Ectodermal cell (in vitro differentiated cells): ENCODE results near the gene CXCR3.
"Not testable (repeated sequence)": the region's sequence is repeated elsewhere in the genome, so short reads cannot be mapped to it uniquely, and the experiment has no call there.

Source experiments
- H3K27ac ChIP-seq: 2 replicates; pipeline ENCODE4 v1.7.0; 2013; ENCODE audit warnings: mild to moderate bottlenecking, low read depth, low read length; ENCODE audit not compliant: insufficient read depth, poor library complexity, severe bottlenecking
- H3K27me3 ChIP-seq: 2 replicates; pipeline ENCODE4 v1.7.0; 2013; ENCODE audit warnings: mild to moderate bottlenecking, low read length; ENCODE audit not compliant: insufficient read depth, control insufficient read depth, poor library complexity, severe bottlenecking
- H3K36me3 ChIP-seq: one replicate; pipeline ENCODE4 v1.7.0; 2013; ENCODE audit warnings: low read length; ENCODE audit not compliant: control insufficient read depth, insufficient read depth
- H3K4me1 ChIP-seq: one replicate; pipeline ENCODE4 v1.7.0; 2013; ENCODE audit warnings: low read length; ENCODE audit not compliant: control insufficient read depth, insufficient read depth
- H3K4me3 ChIP-seq: 2 replicates; pipeline ENCODE4 v1.7.0; 2013; ENCODE audit warnings: low read depth, low read length, control low read depth; ENCODE audit not compliant: insufficient read depth
- H3K9me3 ChIP-seq: 2 replicates; pipeline ENCODE4 v1.7.0; 2013; ENCODE audit warnings: mild to moderate bottlenecking, low read length, moderate library complexity; ENCODE audit not compliant: control insufficient read depth
- WGBS, 2 experiments: methylation state at CpG; one replicate each; pipeline ENCODE4 v1.1.7; 2013; ENCODE audit warnings: missing lambda C conversion rate in 2 of 2; 5-methylcytosine and 5-hydroxymethylcytosine counted together

Gene CXCR3

DNA sequence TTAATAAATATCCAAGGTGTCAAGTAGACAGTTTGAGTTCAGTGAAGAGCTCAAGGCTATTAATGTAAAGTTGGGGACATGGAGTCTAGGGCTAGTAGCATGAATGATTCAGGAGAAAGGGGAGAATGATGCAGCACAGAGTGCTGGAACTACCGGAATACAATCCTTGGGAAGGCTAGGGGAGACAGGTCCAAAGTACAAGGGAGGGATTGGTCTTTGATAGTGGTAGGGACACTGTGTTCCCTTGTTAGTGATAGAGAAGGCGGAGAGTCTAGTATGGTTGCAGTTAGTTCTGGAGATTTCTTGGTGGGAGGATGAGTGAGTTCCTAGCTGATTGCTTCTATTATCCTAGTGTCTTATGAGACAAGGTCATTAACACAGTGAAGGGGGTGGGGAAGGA, 31.4 kb downstream of the CXCR3 start:
- 95 to 96% methylated on average over 2 of the region's 2 CpGs for WGBS, 2 experiments
- Histone ChIP-seq H3K36me3 (no peaks in the 10 kb centered on the region), H3K4me1 (no peaks in the 10 kb centered on the region), H3K9me3 (no peaks in the 10 kb centered on the region), H3K27me3 (no peaks in the 10 kb centered on the region), H3K27ac (no peak overlapping the region), H3K4me3 (no peak overlapping the region)

- Histone ChIP-seq H3K27me3 (no peaks in the 10 kb centered on the region), H3K4me3 (no peak overlapping the region), H3K4me1 (no peaks in the 10 kb centered on the region), H3K9me3 (no peaks in the 10 kb centered on the region), H3K36me3 (no peaks in the 10 kb centered on the region), H3K27ac (no peak overlapping the region)
- 100% methylated on average over 4 to 5 of the region's 5 CpGs for WGBS, 2 experiments
These were observed 37.1 kb downstream of the CXCR3 start for GRCh38 chrX:71581210-71581609.

- no peak overlapping the region for H3K4me3 ChIP-seq
- H3K4me1 ChIP-seq: no peaks in the 10 kb centered on the region
- WGBS, 2 experiments: 92 to 97% methylated on average over 5 to 6 of the region's 7 CpGs
These were observed 38.3 kb downstream of the CXCR3 start for GRCh38 chrX:71579990-71580380.

GRCh38 chrX:71579136-71579989, 38.9 kb downstream of the CXCR3 start:
- Histone ChIP-seq H3K4me1 (no peaks in the 10 kb centered on the region), H3K36me3 (no peaks in the 10 kb centered on the region), H3K4me3 (no peak overlapping the region), H3K9me3 (no peaks in the 10 kb centered on the region), H3K27ac (no peak overlapping the region), H3K27me3 (no peaks in the 10 kb centered on the region)
- WGBS, 2 experiments: 95 to 97% methylated on average over 25 to 26 of the region's 26 CpGs

More at GRCh38 chrX:71579990-71580380, 38.3 kb downstream of the CXCR3 start:
- H3K27ac ChIP-seq: no peak overlapping the region
- H3K36me3 ChIP-seq: no peaks in the 10 kb centered on the region
- no peaks in the 10 kb centered on the region for H3K27me3 ChIP-seq
- no peaks in the 10 kb centered on the region for H3K9me3 ChIP-seq

- Histone ChIP-seq H3K4me1 (no peaks in the 10 kb centered on the region), H3K27ac (no peak within 1 kb of the TSS), H3K9me3 (no peaks in the 10 kb centered on the region), H3K27me3 (no peaks in the 10 kb centered on the region), H3K4me3 (no peak within 1 kb of the TSS), H3K36me3 (peaks cover 4% of the 10 kb centered on the region)
- WGBS, 2 experiments: 97 to 98% methylated on average over 45 to 48 of the region's 48 CpGs
These were observed 39.8 kb downstream of the CXCR3 start, which contains the start of gene GCNA for GRCh38 chrX:71578253-71579135. Gene GCNA, plus strand, starts transcription at chrX:71578437. Its CDS starts 2,385 bp downstream, at chrX:71580822.

DNA sequence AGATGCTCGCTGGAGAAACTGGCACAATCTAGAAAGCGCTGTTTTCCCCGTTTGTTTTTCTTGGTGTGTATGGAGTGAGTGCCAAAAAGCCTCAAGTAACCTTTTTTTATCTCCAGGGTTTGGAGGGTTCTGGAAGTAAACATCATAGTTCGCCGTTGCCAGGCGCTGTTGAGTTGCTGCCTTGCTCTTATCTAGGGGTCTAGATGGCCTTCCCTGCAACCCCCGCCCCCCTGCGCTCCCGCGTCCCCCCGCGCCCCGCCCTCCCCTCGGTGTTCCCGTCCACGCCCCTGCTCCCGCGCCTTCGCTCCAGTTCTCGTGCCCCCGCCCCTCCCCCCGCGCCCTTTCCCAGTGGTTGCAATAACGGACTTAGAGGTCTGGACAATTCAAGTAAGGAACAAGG, 40.6 kb downstream of the CXCR3 start:
- H3K4me3 ChIP-seq: no peak overlapping the region
- WGBS, 2 experiments: 96 to 97% methylated on average over 24 of the region's 24 CpGs

DNA sequence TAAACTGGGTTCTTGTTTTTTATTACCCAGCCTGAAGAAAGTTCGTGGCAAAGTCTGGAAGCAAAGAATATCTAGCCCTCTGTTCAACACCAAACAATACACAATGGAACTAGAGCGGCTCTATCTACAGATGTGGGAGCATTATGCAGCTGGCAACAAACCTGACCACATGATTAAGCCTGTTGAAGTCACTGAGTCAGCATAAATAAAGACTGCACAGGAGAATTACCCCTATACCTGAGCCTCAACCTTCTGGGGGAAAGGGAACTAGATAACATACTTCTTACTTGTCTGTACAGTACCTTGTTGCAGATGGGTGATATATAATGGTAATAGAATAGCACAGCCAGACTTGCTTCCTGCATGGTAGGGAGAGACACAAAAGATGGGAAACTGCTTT, 44.7 kb downstream of the CXCR3 start:
- no peaks in the 10 kb centered on the region for H3K9me3 ChIP-seq
- H3K27ac ChIP-seq: no peak overlapping the region
- no peaks in the 10 kb centered on the region for H3K27me3 ChIP-seq
- WGBS, 2 experiments: 94 to 100% methylated on average over 2 of the region's 2 CpGs
- no peak overlapping the region for H3K4me3 ChIP-seq
- no peaks in the 10 kb centered on the region for H3K4me1 ChIP-seq
- peaks cover 15% of the 10 kb centered on the region for H3K36me3 ChIP-seq

More for the DNA sequence above, 40.6 kb downstream of the CXCR3 start:
- no peaks in the 10 kb centered on the region for H3K9me3 ChIP-seq
- no peaks in the 10 kb centered on the region for H3K27me3 ChIP-seq
- H3K27ac ChIP-seq: no peak overlapping the region
- H3K36me3 ChIP-seq: peaks cover 8% of the 10 kb centered on the region
- no peaks in the 10 kb centered on the region for H3K4me1 ChIP-seq

DNA sequence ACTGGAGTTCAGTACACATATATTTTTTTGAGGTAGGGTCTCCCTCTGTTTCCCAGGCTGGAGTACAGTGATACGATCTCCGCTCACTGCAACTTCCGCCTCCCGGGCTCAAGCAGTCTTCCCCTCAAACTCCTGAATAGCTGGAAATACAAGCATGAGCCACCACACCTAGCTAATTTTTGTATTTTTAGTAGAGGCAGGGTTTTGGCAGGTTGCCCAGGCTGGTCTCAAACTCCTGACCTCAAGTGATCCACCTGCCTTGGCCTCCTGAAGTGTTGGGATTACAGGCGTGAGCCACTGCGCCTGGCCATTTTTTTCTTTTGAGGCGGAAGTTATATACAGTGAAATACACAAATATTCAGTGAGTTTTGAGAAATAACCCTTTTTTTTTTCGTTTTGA, 46.9 kb downstream of the CXCR3 start:
- not testable (repeated sequence) for H3K9me3 ChIP-seq, H3K4me3 ChIP-seq, H3K27me3 ChIP-seq, H3K4me1 ChIP-seq, H3K27ac ChIP-seq
- H3K36me3 ChIP-seq: peaks cover 21% of the 10 kb centered on the region
- WGBS, 2 experiments: 90 to 100% methylated on average over 5 to 8 of the region's 8 CpGs
